ENCODE results near the gene TRAT1.
"Not testable (repeated sequence)": the region's sequence is repeated elsewhere in the genome, so short reads cannot be mapped to it uniquely, and the experiment has no call there.

The TRAT1 gene, protein sequence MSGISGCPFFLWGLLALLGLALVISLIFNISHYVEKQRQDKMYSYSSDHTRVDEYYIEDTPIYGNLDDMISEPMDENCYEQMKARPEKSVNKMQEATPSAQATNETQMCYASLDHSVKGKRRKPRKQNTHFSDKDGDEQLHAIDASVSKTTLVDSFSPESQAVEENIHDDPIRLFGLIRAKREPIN

DNA sequence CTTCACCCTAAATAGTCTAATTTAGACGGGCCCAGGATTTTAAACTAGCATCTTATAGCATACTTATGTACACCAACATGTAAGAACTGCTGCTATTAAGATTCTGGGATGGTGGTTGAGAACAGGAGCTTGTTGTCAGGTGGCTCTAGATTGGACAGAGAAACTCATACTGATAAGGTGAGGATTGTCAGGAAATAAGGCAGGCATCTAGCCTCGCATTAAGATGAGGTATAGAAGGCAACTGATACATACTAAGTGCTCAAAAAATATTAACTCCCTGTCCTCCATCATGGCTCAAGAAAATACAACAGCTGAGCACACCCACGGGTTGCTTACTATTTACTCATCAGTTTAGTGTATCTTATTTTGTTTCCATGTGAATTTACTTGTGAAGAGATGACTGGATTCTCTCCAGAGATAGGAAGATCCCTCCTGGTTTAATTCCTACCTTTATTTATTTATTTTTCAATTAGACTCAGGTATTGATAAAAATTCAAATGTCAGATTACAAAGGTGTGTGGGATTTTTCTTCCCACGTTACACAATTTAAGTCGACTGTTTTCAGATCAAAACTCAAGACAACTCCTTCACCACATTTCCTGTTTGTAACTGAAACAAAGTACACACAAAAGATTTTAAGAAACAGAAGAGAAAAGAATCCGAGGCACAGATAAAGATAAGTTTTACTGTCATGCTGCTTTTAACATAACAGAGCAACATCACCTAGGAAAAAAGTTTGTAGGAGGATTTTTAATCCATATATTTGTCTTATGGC, at the start of gene TRAT1:
TRAT1 (plus strand) TSS at position 664 of the 775 bp plus-strand sequence. CDS start 142 bp downstream, outside the sequence.
- DNase-seq (ENCODE audit: insufficient read length, low spot score) = no peak
- TF ChIP-seq POLR2A (IDR thresholded peaks at IDR 0.05; ENCODE audit: low read depth, low read length) = no peak
- no peak for FAIRE-seq

DNA sequence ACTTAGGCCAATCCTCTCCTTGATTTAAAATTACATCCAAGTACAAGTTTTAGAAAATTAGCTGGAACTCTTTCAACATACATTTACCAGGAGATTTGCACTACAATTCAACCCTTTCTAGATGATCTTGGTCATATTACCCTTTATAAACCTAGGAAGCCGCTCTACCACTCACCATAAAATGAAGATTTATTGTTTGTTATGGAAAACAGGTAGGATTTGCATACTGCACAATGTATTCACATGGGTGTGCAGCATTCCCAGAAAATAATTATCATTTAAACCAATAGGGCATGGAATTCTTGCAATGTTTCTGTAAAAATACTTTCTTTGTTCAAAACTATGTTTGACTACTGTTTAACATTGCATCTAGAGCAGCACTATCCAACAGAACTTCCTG, 46.9 kb upstream of the TRAT1 start:
- FAIRE-seq = no peak
- DNase-seq (ENCODE audit: insufficient read length, low spot score) = no peak
- TF ChIP-seq POLR2A (IDR thresholded peaks at IDR 0.05; ENCODE audit: low read depth, low read length) = no peak

DNA sequence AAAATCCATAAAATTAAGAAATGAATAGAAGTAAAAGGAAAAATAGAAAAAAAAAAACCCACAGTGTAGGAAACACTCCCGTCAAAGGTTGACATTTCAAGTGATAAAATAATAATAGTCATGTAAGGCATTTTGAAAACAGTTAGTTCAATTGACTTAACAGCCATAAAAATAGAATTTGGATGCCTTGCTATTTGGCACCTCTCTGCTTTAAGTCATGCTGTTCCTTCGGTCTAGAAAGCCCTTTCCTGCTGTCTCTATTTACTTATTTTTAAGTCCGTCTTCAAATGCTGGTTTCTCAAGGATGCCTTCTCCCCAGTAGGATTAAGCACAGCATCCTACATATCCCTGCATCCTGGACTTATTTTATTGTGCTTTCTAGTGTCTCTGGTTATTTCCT, 43.1 kb upstream of the TRAT1 start:
- no peak for DNase-seq (ENCODE audit: insufficient read length, low spot score)
- no peak for FAIRE-seq
- no peak for TF ChIP-seq POLR2A (IDR thresholded peaks at IDR 0.05; ENCODE audit: low read depth, low read length)

DNA sequence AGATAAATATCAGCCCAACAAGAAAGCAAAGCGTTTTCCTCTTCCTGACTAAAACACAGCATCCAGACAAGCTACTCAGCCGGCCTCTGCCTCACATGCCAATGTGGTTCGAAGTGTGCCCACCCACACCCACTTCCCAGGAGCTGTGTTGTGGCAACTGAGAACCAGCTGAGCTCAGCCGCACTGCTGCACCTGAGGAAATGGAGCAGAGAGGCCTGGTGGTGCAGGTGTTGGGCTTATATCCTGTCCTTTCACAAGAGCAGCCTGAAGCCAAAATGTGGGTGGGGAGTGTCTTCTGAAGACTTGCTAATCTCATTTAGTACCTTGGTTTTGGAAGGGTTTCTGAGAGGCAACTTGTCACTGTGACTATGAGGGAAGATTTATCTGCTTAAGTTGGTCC, 42.4 kb upstream of the TRAT1 start:
- no peak for DNase-seq (ENCODE audit: insufficient read length, low spot score)
- TF ChIP-seq POLR2A (IDR thresholded peaks at IDR 0.05; ENCODE audit: low read depth, low read length) = no peak
- FAIRE-seq = no peak

DNA sequence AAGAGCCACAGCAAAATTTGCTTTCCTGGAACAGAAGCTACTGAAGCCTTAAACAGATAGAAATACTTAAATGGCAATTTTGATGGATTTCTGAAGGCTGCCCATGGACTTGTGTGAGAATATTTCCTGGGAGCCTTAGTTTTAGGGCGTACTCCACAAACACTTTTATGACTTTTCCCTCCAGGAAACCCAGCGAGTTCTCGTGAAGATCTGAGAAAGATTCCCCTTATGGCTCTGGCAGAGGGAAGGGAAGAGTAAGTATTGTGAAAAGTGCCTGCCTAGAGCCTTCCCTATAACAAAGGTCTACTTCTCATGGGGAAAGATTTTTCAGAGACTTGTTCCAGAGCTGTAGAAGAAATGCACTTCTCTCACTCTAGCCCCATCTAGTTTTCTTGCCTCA, 31.1 kb upstream of the TRAT1 start:
- FAIRE-seq (no peak), DNase-seq (ENCODE audit: insufficient read length, low spot score) (no peak)
- TF ChIP-seq POLR2A (IDR thresholded peaks at IDR 0.05; ENCODE audit: low read depth, low read length) = no peak

DNA sequence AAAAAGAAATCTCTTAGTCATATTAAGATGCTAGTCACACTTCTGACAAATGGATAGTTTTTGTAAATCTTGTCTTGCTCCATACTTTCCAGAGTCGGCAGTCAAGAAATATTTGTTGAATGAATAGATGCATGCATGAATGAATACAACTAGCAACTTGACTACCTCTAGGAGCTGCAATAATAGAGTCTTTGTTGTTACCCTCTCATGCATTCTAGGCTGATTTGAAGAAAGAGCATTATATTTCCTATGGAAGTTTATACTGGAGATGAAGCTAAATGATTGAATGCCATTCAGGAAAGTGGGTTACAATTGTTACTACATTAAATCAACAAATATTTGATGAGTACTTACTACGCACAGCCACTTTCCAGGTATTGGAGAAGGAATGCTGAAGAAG, 18.1 kb upstream of the TRAT1 start:
- DNase-seq (ENCODE audit: insufficient read length, low spot score) (no peak), FAIRE-seq (no peak)
- TF ChIP-seq POLR2A (IDR thresholded peaks at IDR 0.05; ENCODE audit: low read depth, low read length) = no peak

DNA sequence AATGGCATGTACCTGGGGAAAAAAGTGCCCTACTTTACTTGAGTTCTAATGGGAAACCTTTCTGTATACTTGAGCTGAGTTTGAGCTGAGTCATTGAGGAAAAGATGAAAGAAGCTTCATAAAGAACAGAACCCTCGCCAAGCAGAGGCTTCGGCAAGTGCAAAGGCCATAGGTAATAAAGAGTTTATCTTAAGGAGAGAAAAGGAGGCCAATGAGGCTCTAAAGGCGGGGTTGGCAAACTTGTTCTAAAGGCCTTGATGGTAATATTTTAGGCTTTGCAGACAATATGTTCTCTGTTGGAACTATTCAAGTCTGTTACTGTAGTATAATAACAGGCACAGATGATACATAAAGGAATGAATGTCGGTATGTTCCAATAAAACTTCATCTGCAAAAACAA, 17.6 kb upstream of the TRAT1 start:
- FAIRE-seq (no peak), DNase-seq (ENCODE audit: insufficient read length, low spot score) (no peak)
- TF ChIP-seq POLR2A (IDR thresholded peaks at IDR 0.05; ENCODE audit: low read depth, low read length) = no peak

DNA sequence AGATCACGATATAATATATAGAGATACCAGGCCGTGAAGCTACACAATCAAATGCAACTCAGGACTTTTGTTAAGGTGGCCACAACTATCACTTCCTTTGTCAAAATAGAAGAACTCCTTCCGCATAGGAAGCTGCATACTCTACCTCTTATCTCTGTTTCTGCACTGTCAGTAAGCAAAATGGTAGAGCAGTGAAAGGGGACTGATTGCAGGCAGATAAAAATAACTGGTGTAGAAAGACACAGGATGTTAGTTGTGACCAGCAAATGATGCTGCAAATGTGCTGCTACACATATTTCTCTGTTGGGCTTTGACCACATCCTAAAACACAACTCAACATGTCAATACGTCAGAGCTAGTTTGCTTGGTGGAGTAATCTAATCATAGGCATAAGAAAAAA, 16.3 kb upstream of the TRAT1 start:
- no peak for TF ChIP-seq POLR2A (IDR thresholded peaks at IDR 0.05; ENCODE audit: low read depth, low read length)
- FAIRE-seq = no peak
- DNase-seq (ENCODE audit: insufficient read length, low spot score) = no peak

DNA sequence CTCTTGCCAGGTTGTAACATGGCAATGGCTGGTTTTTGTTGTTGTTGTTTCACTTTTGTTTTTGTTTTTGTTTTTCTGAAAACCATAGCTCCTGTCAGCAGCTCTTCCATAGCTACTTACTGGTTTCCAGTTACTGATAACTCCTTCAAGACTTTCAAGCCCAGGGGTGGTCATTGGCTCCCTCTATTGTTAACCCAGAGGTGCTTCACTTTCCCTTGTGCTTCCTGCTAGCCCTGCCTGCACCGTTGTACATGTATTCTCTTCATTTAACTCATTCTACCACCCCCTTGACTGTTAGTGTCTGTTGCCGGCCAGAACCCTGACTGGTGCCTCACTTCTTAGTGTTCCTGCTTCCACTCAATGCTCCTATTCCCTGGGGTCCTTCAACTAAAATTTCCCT, 4.2 kb upstream of the TRAT1 start:
- FAIRE-seq = no peak
- peak; percentile 1 for DNase-seq (ENCODE audit: insufficient read length, low spot score)
- no peak for TF ChIP-seq POLR2A (IDR thresholded peaks at IDR 0.05; ENCODE audit: low read depth, low read length)

DNA sequence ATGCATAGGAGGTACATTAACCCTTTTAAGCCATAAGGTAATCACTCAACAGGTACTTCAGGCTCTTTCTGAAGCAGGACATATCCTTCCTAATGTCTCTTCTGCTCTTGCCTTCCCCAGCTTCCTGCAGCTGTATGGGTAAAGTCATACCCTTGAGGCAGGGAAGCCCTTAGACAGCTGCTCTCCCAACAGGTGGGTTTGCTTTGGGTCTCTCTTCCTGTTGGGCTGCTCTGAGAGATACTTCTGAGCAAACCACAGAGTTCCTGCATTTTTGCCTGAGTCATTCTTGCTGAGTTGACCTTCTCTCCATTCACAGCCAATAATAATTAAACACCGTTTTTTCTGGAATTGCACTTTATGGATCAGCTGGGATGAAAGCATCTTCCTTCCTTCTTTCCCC, 2.0 kb upstream of the TRAT1 start:
- FAIRE-seq (no peak), DNase-seq (ENCODE audit: insufficient read length, low spot score) (no peak)
- TF ChIP-seq POLR2A (IDR thresholded peaks at IDR 0.05; ENCODE audit: low read depth, low read length) = no peak

DNA sequence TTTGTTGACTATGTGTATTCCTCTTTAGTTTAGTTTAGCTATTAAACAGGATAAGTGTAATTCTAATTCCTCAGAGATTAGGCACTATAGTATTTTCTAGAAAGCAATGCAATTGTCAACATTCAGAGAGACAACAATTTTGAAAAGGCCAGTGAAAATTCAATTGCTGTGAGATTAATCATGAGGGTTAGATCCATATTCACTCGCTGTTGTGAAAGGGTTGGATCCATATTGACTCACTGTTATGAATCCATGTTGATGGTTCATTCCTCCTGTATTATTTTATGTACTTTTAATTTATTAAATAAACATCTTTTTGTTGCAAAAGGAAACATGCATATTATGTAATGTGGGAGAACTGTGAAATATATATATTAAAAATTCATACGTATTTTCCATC, 641 bp downstream of the TRAT1 start:
- FAIRE-seq (no peak), DNase-seq (ENCODE audit: insufficient read length, low spot score) (no peak)
- TF ChIP-seq POLR2A (IDR thresholded peaks at IDR 0.05; ENCODE audit: low read depth, low read length) = no peak

DNA sequence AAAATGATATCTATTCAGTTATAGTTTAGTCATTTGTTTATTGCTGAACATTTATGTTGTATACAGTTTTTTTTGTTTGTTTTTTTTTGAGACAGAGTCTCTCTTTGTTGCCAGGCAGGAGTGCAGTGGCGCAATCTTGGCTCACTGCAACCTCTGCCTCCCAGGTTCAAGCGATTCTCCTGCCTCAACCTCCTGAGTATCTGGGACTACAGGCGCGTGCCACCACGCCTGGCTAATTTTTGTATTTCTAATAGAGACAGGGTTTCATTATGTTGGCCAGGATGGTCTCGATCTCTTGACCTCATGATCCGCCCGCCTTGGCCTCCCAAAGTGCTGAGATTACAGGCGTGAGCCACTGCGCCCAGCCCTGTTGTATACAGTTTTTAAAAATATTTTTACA, 1.2 kb downstream of the TRAT1 start:
- not testable (repeated sequence) for DNase-seq (ENCODE audit: insufficient read length, low spot score); FAIRE-seq

DNA sequence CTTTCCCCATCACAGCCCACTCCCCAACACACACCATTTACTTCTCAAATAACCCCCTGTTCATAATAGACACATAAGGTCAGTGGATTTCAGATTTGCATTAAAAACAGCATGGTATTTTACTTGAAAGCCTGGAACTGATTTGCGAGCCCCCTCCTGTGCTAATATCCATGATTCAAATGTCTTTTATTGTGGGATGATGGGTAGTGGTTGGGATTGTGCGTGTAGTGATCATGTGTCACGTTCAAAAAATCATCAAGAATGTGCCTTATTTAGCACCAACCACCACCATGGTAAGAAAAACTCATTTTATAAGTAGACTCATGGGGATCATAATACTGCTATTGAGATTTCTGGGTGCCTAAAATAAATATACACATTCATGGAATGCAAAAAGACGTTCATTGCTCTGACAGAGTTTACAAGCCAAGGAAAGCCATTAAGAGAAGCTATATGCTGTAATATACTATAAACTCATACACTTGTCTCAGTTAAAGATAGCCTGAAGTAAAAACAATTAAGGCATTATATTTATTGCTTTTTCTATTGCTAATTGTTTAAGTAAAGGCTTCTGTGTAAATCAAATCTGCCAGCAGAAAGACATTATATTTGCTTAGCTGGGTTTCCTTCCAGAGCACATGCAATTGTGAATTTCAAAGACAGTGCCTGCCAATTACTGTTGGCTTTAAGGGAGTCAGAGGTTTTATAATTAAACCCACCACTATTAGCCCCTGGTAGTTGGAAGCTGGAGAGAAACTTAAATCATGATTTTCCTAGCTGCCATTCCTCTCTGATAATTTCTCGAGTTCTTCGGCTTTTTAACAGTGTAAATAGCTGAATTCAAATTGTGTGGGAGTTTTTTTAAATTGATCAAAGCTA, 4.0 kb downstream of the TRAT1 start:
- DNase-seq (ENCODE audit: insufficient read length, low spot score) = no peak
- FAIRE-seq = no peak
- TF ChIP-seq POLR2A (IDR thresholded peaks at IDR 0.05; ENCODE audit: low read depth, low read length) = no peak

DNA sequence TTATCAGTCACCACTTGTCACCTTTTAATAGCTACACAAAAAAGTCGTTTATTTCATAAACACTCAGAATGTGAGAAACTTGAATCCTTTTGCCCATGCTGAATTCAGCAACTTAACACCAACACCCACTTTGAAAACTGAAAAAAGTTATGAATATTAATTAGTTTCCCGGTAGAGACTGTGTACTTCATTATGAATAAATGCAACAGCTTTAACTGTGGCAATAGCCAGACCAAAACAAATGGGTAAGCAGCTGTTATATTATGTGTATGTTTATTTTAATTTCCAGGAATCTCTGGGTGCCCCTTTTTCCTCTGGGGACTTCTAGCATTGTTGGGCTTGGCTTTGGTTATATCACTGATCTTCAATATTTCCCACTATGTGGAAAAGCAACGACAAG, 7.8 kb downstream of the TRAT1 start:
- DNase-seq (ENCODE audit: insufficient read length, low spot score) (no peak), FAIRE-seq (no peak)
- TF ChIP-seq POLR2A (IDR thresholded peaks at IDR 0.05; ENCODE audit: low read depth, low read length) = no peak
